Measurements from ENCODE around the gene MYRF. TPM values are rescaled to one million over a fixed set of nuclear protein-coding genes. Genes with fewer than 3 reads are reported as not detected.
A peak's percentile ranks its signal among the peaks of the same experiment; 100 is the strongest.

MYRF gene
- total and polyA plus RNA-seq, 2 of the 13 experiments (the other 11 are each of a cell fraction or from before 2014, with no cell fraction given), result 10.2 to 25.9 TPM

DNA sequence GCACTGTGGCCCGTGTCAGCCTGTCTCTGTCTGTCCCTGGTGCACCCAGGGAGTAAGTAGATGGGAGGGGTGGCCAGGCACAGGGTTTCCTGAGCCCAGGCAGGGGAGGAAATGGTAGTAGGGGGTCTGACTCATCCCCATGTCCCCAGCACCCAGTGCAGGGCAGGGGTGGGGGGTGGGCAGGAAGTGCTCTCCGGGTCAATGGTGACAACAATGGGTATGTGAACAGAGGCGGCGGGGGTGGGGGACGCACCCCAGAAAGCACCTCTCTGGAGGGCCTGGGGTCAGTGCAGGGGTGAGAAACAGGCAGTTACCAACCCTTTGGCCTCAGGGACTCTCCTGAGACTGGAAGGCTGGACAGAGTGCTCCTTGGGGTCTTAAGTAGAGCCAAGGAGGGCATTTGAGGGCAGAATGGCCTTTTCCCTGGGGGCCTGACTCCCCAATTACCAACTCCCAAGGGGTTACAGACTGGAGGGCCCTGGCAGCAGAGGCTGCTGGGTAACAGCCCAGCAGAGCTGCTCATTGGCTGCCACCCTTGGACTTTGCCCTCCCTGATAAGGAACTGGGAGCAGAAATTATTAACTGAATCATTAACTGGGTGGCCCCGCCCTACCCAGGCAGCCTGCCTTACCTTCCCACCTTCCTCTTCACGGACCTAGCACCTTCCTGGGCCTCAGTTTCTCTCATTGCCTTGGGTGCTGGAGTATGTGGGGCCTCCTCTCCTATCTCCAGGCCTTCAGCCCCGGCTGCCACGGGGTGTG is 4.2 kb downstream of the MYRF start (continued):
- TF ChIP-seq, protein P1, sequence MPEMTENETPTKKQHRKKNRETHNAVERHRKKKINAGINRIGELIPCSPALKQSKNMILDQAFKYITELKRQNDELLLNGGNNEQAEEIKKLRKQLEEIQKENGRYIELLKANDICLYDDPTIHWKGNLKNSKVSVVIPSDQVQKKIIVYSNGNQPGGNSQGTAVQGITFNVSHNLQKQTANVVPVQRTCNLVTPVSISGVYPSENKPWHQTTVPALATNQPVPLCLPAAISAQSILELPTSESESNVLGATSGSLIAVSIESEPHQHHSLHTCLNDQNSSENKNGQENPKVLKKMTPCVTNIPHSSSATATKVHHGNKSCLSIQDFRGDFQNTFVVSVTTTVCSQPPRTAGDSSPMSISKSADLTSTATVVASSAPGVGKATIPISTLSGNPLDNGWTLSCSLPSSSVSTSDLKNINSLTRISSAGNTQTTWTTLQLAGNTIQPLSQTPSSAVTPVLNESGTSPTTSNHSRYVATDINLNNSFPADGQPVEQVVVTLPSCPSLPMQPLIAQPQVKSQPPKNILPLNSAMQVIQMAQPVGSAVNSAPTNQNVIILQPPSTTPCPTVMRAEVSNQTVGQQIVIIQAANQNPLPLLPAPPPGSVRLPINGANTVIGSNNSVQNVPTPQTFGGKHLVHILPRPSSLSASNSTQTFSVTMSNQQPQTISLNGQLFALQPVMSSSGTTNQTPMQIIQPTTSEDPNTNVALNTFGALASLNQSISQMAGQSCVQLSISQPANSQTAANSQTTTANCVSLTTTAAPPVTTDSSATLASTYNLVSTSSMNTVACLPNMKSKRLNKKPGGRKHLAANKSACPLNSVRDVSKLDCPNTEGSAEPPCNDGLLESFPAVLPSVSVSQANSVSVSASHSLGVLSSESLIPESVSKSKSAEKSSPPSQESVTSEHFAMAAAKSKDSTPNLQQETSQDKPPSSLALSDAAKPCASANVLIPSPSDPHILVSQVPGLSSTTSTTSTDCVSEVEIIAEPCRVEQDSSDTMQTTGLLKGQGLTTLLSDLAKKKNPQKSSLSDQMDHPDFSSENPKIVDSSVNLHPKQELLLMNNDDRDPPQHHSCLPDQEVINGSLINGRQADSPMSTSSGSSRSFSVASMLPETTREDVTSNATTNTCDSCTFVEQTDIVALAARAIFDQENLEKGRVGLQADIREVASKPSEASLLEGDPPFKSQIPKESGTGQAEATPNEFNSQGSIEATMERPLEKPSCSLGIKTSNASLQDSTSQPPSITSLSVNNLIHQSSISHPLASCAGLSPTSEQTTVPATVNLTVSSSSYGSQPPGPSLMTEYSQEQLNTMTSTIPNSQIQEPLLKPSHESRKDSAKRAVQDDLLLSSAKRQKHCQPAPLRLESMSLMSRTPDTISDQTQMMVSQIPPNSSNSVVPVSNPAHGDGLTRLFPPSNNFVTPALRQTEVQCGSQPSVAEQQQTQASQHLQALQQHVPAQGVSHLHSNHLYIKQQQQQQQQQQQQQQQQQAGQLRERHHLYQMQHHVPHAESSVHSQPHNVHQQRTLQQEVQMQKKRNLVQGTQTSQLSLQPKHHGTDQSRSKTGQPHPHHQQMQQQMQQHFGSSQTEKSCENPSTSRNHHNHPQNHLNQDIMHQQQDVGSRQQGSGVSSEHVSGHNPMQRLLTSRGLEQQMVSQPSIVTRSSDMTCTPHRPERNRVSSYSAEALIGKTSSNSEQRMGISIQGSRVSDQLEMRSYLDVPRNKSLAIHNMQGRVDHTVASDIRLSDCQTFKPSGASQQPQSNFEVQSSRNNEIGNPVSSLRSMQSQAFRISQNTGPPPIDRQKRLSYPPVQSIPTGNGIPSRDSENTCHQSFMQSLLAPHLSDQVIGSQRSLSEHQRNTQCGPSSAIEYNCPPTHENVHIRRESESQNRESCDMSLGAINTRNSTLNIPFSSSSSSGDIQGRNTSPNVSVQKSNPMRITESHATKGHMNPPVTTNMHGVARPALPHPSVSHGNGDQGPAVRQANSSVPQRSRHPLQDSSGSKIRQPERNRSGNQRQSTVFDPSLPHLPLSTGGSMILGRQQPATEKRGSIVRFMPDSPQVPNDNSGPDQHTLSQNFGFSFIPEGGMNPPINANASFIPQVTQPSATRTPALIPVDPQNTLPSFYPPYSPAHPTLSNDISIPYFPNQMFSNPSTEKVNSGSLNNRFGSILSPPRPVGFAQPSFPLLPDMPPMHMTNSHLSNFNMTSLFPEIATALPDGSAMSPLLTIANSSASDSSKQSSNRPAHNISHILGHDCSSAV (CRISPR knock-in tag; IDR thresholded peaks at IDR 0.05; ENCODE audit: borderline replicate concordance), result no peak
- TF ChIP-seq, protein P2, sequence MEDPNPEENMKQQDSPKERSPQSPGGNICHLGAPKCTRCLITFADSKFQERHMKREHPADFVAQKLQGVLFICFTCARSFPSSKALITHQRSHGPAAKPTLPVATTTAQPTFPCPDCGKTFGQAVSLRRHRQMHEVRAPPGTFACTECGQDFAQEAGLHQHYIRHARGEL (CRISPR knock-in tag; IDR thresholded peaks at IDR 0.05), result no peak
- 0 out of 2 replicates have a peak, but pooled peaks have one; percentile 28 for TF ChIP-seq EEA1 (CRISPR knock-in tag; IDR thresholded peaks at IDR 0.05; ENCODE audit: borderline replicate concordance)
- no peak for TF ChIP-seq ZNF232 (CRISPR knock-in tag; IDR thresholded peaks at IDR 0.05; ENCODE audit: borderline replicate concordance)
- TF ChIP-seq BORCS8-MEF2B (CRISPR knock-in tag; IDR thresholded peaks at IDR 0.05), result peak; percentile 55; the same call in 1 of the 2 replicates
- no peak for TF ChIP-seq LCORL (IDR thresholded peaks at IDR 0.05)
- TF ChIP-seq LCORL (CRISPR knock-in tag; IDR thresholded peaks at IDR 0.05), result peak; percentile 84
- TF ChIP-seq GABPB1 (CRISPR knock-in tag; IDR thresholded peaks at IDR 0.05), result peak; percentile 85
- TF ChIP-seq, protein P3, sequence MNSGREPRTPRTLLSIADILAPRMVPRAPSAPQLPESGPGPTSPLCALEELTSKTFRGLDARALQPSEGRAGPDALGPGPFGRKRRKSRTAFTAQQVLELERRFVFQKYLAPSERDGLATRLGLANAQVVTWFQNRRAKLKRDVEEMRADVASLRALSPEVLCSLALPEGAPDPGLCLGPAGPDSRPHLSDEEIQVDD (CRISPR knock-in tag; IDR thresholded peaks at IDR 0.05; ENCODE audit: borderline replicate concordance), result no peak
- TF ChIP-seq, protein P4, sequence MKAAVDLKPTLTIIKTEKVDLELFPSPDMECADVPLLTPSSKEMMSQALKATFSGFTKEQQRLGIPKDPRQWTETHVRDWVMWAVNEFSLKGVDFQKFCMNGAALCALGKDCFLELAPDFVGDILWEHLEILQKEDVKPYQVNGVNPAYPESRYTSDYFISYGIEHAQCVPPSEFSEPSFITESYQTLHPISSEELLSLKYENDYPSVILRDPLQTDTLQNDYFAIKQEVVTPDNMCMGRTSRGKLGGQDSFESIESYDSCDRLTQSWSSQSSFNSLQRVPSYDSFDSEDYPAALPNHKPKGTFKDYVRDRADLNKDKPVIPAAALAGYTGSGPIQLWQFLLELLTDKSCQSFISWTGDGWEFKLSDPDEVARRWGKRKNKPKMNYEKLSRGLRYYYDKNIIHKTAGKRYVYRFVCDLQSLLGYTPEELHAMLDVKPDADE (CRISPR knock-in tag; IDR thresholded peaks at IDR 0.05), result no peak
- TF ChIP-seq PHF8 (CRISPR knock-in tag; IDR thresholded peaks at IDR 0.05), result peak; percentile 45
- peak; percentile 58; the same call in 1 of the 2 replicates for TF ChIP-seq ELF1 (CRISPR knock-in tag; IDR thresholded peaks at IDR 0.05)
- no peak for TF ChIP-seq ARHGAP35 (CRISPR knock-in tag; IDR thresholded peaks at IDR 0.05; ENCODE audit: borderline replicate concordance)
- TF ChIP-seq ETV5 (CRISPR knock-in tag; IDR thresholded peaks at IDR 0.05; ENCODE audit: borderline replicate concordance), result peak; percentile 82; the same call in 1 of the 2 replicates
- TF ChIP-seq ASH2L (IDR thresholded peaks at IDR 0.05; ENCODE audit: insufficient read length, low read depth, low read length), result peak; percentile 96
- no peak for TF ChIP-seq ZNF567 (CRISPR knock-in tag; IDR thresholded peaks at IDR 0.05; ENCODE audit: borderline replicate concordance)
- TF ChIP-seq ZNF879 (CRISPR knock-in tag; IDR thresholded peaks at IDR 0.05), result no peak
- TF ChIP-seq ZSCAN20 (CRISPR knock-in tag; IDR thresholded peaks at IDR 0.05; ENCODE audit: borderline replicate concordance), result no peak
- no peak for TF ChIP-seq RFXANK (CRISPR knock-in tag; IDR thresholded peaks at IDR 0.05)
- TF ChIP-seq ZNF451 (CRISPR knock-in tag; IDR thresholded peaks at IDR 0.05), result no peak

All from HepG2 (cell line).